K562 (cell line): ENCODE measurements around the gene BAK1. TPM values are rescaled to one million over a fixed set of nuclear protein-coding genes. Genes with fewer than 3 reads are reported as not detected.
A peak's percentile ranks its signal among the peaks of the same experiment; 100 is the strongest.

ENCODE experiments used
- ATAC-seq: fragments of 200-7000 bp; cut with Tn5 transposase; 3 replicates; pipeline ENCODE4 v1.9.1; 2020; ENCODE audit warnings: moderate library complexity
- BruUV-seq: library from RNA; stranded (reverse); fragments of 400-500 nt; replicated peaks from 2 replicates; lab custom pipeline; 2021; lab: Mats Ljungman, UMichigan
- CTCF ChIA-PET: fragments of 300-600 bp; formaldehyde crosslinking; extraction: SDS; loops from one replicate; lab custom pipeline; 2021; ENCODE audit warnings: low intra/inter-chr PET ratio; lab: Yijun Ruan, JAX
- POLR2A ChIA-PET: fragments of 300-600, 350-650 bp; sonication (Branson Sonifier 250); formaldehyde crosslinking; extraction: SDS; loops from one replicate; lab custom pipeline; 2021; ENCODE audit warnings: antibody characterized with exemption, inconsistent platforms; lab: Yijun Ruan, JAX
- DNase-seq, 4 experiments: peaks; one replicate each; pipeline versions ENCODE4 v3.0.0 to v3.0.0-alpha.2; 2011 to 2018; ENCODE audit warnings: low spot score in 3 of 4, mixed read lengths in 3 of 4; ENCODE audit errors: extremely low read depth in 1 of 4
- FAIRE-seq: peaks from 2 replicates; lab custom pipeline; 2011; peaks lifted over from hg19 to GRCh38; lab: Jason Lieb, UNC
- H2AFZ ChIP-seq: 2 replicates; pipeline ENCODE4 v1.6.0; 2011; ENCODE audit warnings: low read depth, low read length, control low read depth, inconsistent platforms
- H3K27ac ChIP-seq: fragments of 200-600 bp; 3 replicates; pipeline ENCODE4 v1.8.0; 2011; ENCODE audit warnings: low read depth, mild to moderate bottlenecking, control low read depth, inconsistent platforms, low read length, moderate library complexity, mixed read lengths; ENCODE audit errors: extremely low read depth
- H3K27me3 ChIP-seq, 2 experiments: fragments of 300-600 bp in 1 of 2; 2 replicates in 1 of 2; 3 replicates in 1 of 2; pipeline versions ENCODE4 v1.6.0 to v1.8.0; 2011; ENCODE audit warnings: inconsistent platforms in 2 of 2, low read length in 2 of 2, mild to moderate bottlenecking in 1 of 2, mixed read lengths in 1 of 2, moderate library complexity in 1 of 2; ENCODE audit not compliant: control insufficient read depth in 2 of 2, insufficient read depth in 2 of 2
- H3K36me3 ChIP-seq: fragments of 300-600 bp; 3 replicates; pipeline ENCODE4 v1.8.0; 2011; ENCODE audit warnings: mild to moderate bottlenecking, low read length, inconsistent platforms; ENCODE audit not compliant: control insufficient read depth, insufficient read depth
- H3K4me1 ChIP-seq, 2 experiments: fragments of 200-600 bp in 1 of 2; replicated peaks in 1 of 2; 2 replicates in 1 of 2; 3 replicates in 1 of 2; pipeline versions ENCODE4 v1.5.1 to v1.8.0; 2011; ENCODE audit warnings: inconsistent platforms in 2 of 2, low read length in 2 of 2, mild to moderate bottlenecking in 1 of 2, mixed read lengths in 1 of 2, moderate library complexity in 1 of 2; ENCODE audit not compliant: control insufficient read depth in 2 of 2, insufficient read depth in 2 of 2
- H3K4me2 ChIP-seq: 2 replicates; pipeline ENCODE4 v1.6.1; 2011; ENCODE audit warnings: low read length, control low read depth, inconsistent platforms, mixed read lengths; ENCODE audit not compliant: insufficient read depth
- H3K4me3 ChIP-seq: fragments of 200-600 bp; sonication (generic), shearing (Covaris generic); 2 replicates; pipeline ENCODE4 v1.5.1; 2016; ENCODE audit warnings: control low read depth, inconsistent platforms
- H3K79me2 ChIP-seq: fragments of 200-600 bp; 3 replicates; pipeline ENCODE4 v1.8.0; 2011; ENCODE audit warnings: low read length, inconsistent platforms; ENCODE audit not compliant: control insufficient read depth, insufficient read depth
- H3K9ac ChIP-seq, 2 experiments: 2 replicates each; pipeline versions ENCODE4 v1.6.0 to v1.6.1; 2011; ENCODE audit warnings: low read depth in 2 of 2, low read length in 2 of 2, control low read depth in 1 of 2, inconsistent platforms in 1 of 2, mild to moderate bottlenecking in 1 of 2, mixed read lengths in 1 of 2; ENCODE audit not compliant: insufficient read depth in 1 of 2
- H3K9me1 ChIP-seq: one replicate; pipeline ENCODE4 v1.6.0; 2011; ENCODE audit warnings: inconsistent platforms, mild to moderate bottlenecking, low read length, moderate library complexity; ENCODE audit not compliant: control insufficient read depth, insufficient read depth
- H3K9me3 ChIP-seq: replicated peaks from 2 replicates; pipeline ENCODE4 v1.5.1; 2011; ENCODE audit warnings: low read depth, low read length, inconsistent platforms; ENCODE audit not compliant: control insufficient read depth, insufficient read depth
- H4K20me1 ChIP-seq: replicated peaks from 2 replicates; pipeline ENCODE4 v1.6.1; 2011; ENCODE audit warnings: low read length, inconsistent platforms, mixed read lengths; ENCODE audit not compliant: control insufficient read depth, insufficient read depth
- EGR1 ChIP-seq: fragments of 450-650 bp; conservative IDR thresholded peaks from 2 replicates; pipeline ENCODE4 v1.6.1; 2017; ENCODE audit warnings: mild to moderate bottlenecking
- PHF8 ChIP-seq: fragments of 200-600 bp; sonication (generic); IDR thresholded peaks from 2 replicates; pipeline ENCODE4 v1.6.1; 2012; ENCODE audit warnings: mixed run types, mild to moderate bottlenecking, inconsistent platforms, low read length, moderate library complexity, borderline replicate concordance
- SPI1 ChIP-seq: IDR thresholded peaks from 2 replicates; pipeline ENCODE4 v1.6.1; 2011; ENCODE audit warnings: low read depth, low read length, control low read depth, borderline replicate concordance
- TRIM24 ChIP-seq, 2 experiments: fragments of 450-650 bp; IDR thresholded peaks; 2 replicates each; pipeline ENCODE4 v1.6.1; 2016
- YY1 ChIP-seq, 3 experiments: IDR thresholded peaks; 2 replicates each; pipeline ENCODE4 v1.6.1; 2011; ENCODE audit warnings: low read length in 2 of 3, mild to moderate bottlenecking in 2 of 3, moderate library complexity in 2 of 3, borderline replicate concordance in 1 of 3, control low read depth in 1 of 3, low read depth in 1 of 3; ENCODE audit not compliant: insufficient read depth in 3 of 3, insufficient replicate concordance in 2 of 3, control insufficient read depth in 1 of 3, insufficient read length in 1 of 3; ENCODE audit errors: extremely low read depth in 1 of 3
- ZBTB12 ChIP-seq: fragments of 250-450 bp; sonication (Bioruptor Pico); IDR thresholded peaks from 2 replicates; pipeline ENCODE4 v1.4.0; 2020
- ZFX ChIP-seq: sonication (generic); formaldehyde crosslinking; IDR thresholded peaks from 2 replicates; pipeline ENCODE4 v1.8.0; 2022; ENCODE audit warnings: mild to moderate bottlenecking, missing genetic modification reagents, moderate library complexity
- ZNF696 ChIP-seq: fragments of 250-450 bp; sonication (Bioruptor Pico); conservative IDR thresholded peaks from 2 replicates; pipeline ENCODE4 v1.4.0; 2020; ENCODE audit warnings: mild to moderate bottlenecking, moderate library complexity
- WGBS: fragments of 100-300 bp; shearing (Covaris generic); methylation state at CpG from one replicate; pipeline ENCODE4 v1.1.6; 2016; ENCODE audit warnings: low coverage, mixed read lengths; ENCODE audit not compliant: insufficient coverage; ENCODE audit errors: missing lambda C conversion rate; 5-methylcytosine and 5-hydroxymethylcytosine counted together
- in situ Hi-C: fragments of 300-500 bp; cut with MboI; formaldehyde crosslinking; loops from 4 replicates; pipeline ENCODE4 v1.15.0; 2018; ENCODE audit warnings: inconsistent platforms, mixed read lengths
- intact Hi-C: fragments of 100-400 bp; cut with micrococcal nuclease; formaldehyde crosslinking; loops from 2 replicates; pipeline ENCODE4 v1.14.2; 2022
- polyA plus RNA-seq, 8 experiments: library from polyadenylated mRNA; depleted of rRNA in 4 of 8; stranded (reverse) in 5 of 8; unstranded in 3 of 8; fragments of >200 nt; fragmentation: Nextera tagmentation in 2 of 8; fragmentation: Illumina TruSeq in 1 of 8; extraction: Ambion mirVana in 2 of 8; extraction: Trizol in 1 of 8; gene quantifications; 2 replicates each; pipeline versions ENCODE4 v1.2.1 to v1.2.3, GENCODE V29; 2011 to 2014; ENCODE audit warnings: inconsistent platforms in 1 of 8, missing spikeins in 1 of 8
- total RNA-seq, 7 experiments: library from RNA; depleted of rRNA in 6 of 7; stranded (reverse); fragments of >200 nt in 6 of 7; fragmentation: Illumina TruSeq in 2 of 7; extraction: Trizol in 2 of 7; gene quantifications; 2 replicates each; pipeline versions ENCODE4 v1.2.1 to v1.2.3, GENCODE V29; 2011 to 2021; ENCODE audit warnings: low replicate concordance in 1 of 7
- TF ChIP-seq, protein P1 (sequence below): sonication (generic); formaldehyde crosslinking; IDR thresholded peaks from 2 replicates; pipeline ENCODE4 v1.9.0; 2022; ENCODE audit warnings: mild to moderate bottlenecking, missing genetic modification reagents

The BAK1 gene
- total and polyA plus RNA-seq, 9 of the 15 experiments (the other 6 are each of a cell fraction or from before 2014, with no cell fraction given): 5.4 to 30.7 (median 18.9) TPM

GRCh38 chr6:33577718-33578117, 2.4 kb downstream of the BAK1 start (continued):
- no peak for TF ChIP-seq ZBTB12

- no peak for FAIRE-seq
- in situ Hi-C loops (no loop called here), intact Hi-C loops (loop anchor here (10.0 kb wide), 1 partner anchor 302 kb away; the partner anchor contains the start of genes B3GALT4, RPS18 and VPS52)
- no peak for ATAC-seq
- DNase-seq: peak in 2 of 4 experiments; percentile 46 to 58
- no peak overlapping the region for H2AFZ ChIP-seq
- H3K9me1 ChIP-seq: peaks cover 3% of the 10 kb centered on the region
- 69% methylated on average over 9 of the region's 9 CpGs for WGBS
- peaks cover 28% of the 10 kb centered on the region for H3K79me2 ChIP-seq
- peaks cover 10 to 38% of the 10 kb centered on the region in 2 experiments; a peak in 4 of 5 replicates for H3K4me1 ChIP-seq
- no peak overlapping the region; the same call in 2 of the 3 replicates for H3K27ac ChIP-seq
- no peak overlapping the region for H3K4me2 ChIP-seq
- peaks cover 49% of the 10 kb centered on the region; the same call in 2 of the 3 replicates for H3K36me3 ChIP-seq
- H3K27me3 ChIP-seq: no peaks in the 10 kb centered on the region
- POLR2A ChIA-PET: interaction anchor here (0.8 kb wide), 1 partner anchor 34 kb away, joined by 3 read pairs; no protein-coding TSS in a partner anchor
- BruUV-seq: no TSS peak
- peak overlapping the region in 1 of 2 experiments; percentile 80; a peak in 2 of 4 replicates for H3K9ac ChIP-seq
- H4K20me1 ChIP-seq: no peaks in the 10 kb centered on the region; the same call in 1 of the 2 replicates
- CTCF ChIA-PET: no interaction called here
- TF ChIP-seq YY1 (IDR thresholded peaks at IDR 0.05; ENCODE audit: borderline replicate concordance in 1 of 3, control insufficient read depth in 1 of 3, extremely low read depth in 1 of 3, insufficient read depth in 3 of 3, insufficient read length in 1 of 3, insufficient replicate concordance in 2 of 3, low read depth in 1 of 3, low read length in 2 of 3) (peak in 1 of 3 experiments; percentile 13), PHF8 (0 out of 2 replicates have a peak, but pooled peaks have one; percentile 0), EGR1 (peak; percentile 49), TRIM24 (IDR thresholded peaks at IDR 0.05) (no peak), SPI1 (0 out of 2 replicates have a peak, but pooled peaks have one; percentile 9), ZNF696 (CRISPR knock-in tag) (no peak), ZFX (CRISPR knock-in tag) (peak; percentile 33; the same call in 1 of the 2 replicates)
- TF ChIP-seq, protein P1, sequence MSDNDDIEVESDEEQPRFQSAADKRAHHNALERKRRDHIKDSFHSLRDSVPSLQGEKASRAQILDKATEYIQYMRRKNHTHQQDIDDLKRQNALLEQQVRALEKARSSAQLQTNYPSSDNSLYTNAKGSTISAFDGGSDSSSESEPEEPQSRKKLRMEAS: 0 out of 2 replicates have a peak, but pooled peaks have one; percentile 14
- TF ChIP-seq, all 486 proteins: peak for 6
- no peak overlapping the region for H3K4me3 ChIP-seq
- H3K9me3 ChIP-seq: no peaks in the 10 kb centered on the region
Observed at GRCh38 chr6:33577106-33577535, 3.0 kb downstream of the BAK1 start.
